HFF-Myc (cell line): ENCODE measurements around the gene FOXL1.

ENCODE experiments used
- DNase-seq: peaks from one replicate; pipeline ENCODE4 v3.0.0-alpha.2; 2011; ENCODE audit warnings: low read depth; ENCODE audit errors: extremely low read depth
- H3K4me3 ChIP-seq: replicated peaks from 2 replicates; pipeline ENCODE4 v1.5.1; 2011; ENCODE audit warnings: low read depth, mild to moderate bottlenecking, control low read depth, low read length
- CTCF ChIP-seq: IDR thresholded peaks from 2 replicates; pipeline ENCODE4 v1.5.1; 2012; ENCODE audit warnings: mild to moderate bottlenecking, low read depth, low read length, control low read depth; ENCODE audit errors: missing control alignments

FOXL1 gene

GRCh38 chr16:86622700-86623615 is 44.6 kb downstream of the FOXL1 start:
- DNase-seq: no peak
- H3K4me3 ChIP-seq: no peak overlapping the region

GRCh38 chr16:86625029-86625428 is 46.7 kb downstream of the FOXL1 start:
- DNase-seq: no peak
- no peak for TF ChIP-seq CTCF
- no peak overlapping the region for H3K4me3 ChIP-seq

More at GRCh38 chr16:86622700-86623615, 44.6 kb downstream of the FOXL1 start:
- no peak for TF ChIP-seq CTCF

GRCh38 chr16:86625821-86626220 is 47.5 kb downstream of the FOXL1 start:
- TF ChIP-seq CTCF: no peak
- no peak overlapping the region for H3K4me3 ChIP-seq
- no peak for DNase-seq

GRCh38 chr16:86626284-86626683 is 47.9 kb downstream of the FOXL1 start:
- H3K4me3 ChIP-seq: no peak overlapping the region
- DNase-seq: no peak
- TF ChIP-seq CTCF: no peak

- no peak for TF ChIP-seq CTCF
- DNase-seq: no peak
Measured at GRCh38 chr16:86626966-86627365, 48.6 kb downstream of the FOXL1 start.

GRCh38 chr16:86628614-86629013 is 50.3 kb downstream of the FOXL1 start:
- no peak overlapping the region for H3K4me3 ChIP-seq
- no peak for TF ChIP-seq CTCF
- no peak for DNase-seq

More at GRCh38 chr16:86626966-86627365, 48.6 kb downstream of the FOXL1 start:
- H3K4me3 ChIP-seq: no peak overlapping the region

- H3K4me3 ChIP-seq: no peak overlapping the region
- TF ChIP-seq CTCF: no peak
- no peak for DNase-seq
Measured at GRCh38 chr16:86630471-86630870, 52.1 kb downstream of the FOXL1 start.
